Endothelial cell of umbilical vein (primary cell): ENCODE measurements around the gene ARL1. TPM values are rescaled to one million over a fixed set of nuclear protein-coding genes. Genes with fewer than 3 reads are reported as not detected.

ENCODE experiments used
- BruUV-seq: library from RNA; stranded (reverse); fragments of 400-500 nt; replicated peaks from 2 replicates; lab custom pipeline; 2021; lab: Mats Ljungman, UMichigan
- CTCF ChIA-PET: fragments of 300-600, 350-600 bp; sonication (Branson Sonifier 250); formaldehyde crosslinking; loops from one replicate; lab custom pipeline; 2021; ENCODE audit warnings: antibody characterized with exemption, inconsistent platforms; lab: Charles Lee
- POLR2A ChIA-PET: fragments of 300-600, 350-600 bp; sonication (Branson Sonifier 250); formaldehyde crosslinking; loops from one replicate; lab custom pipeline; 2021; ENCODE audit warnings: antibody characterized with exemption, inconsistent platforms; lab: Charles Lee
- DNase-seq: peaks from one replicate; pipeline ENCODE4 v3.0.0-alpha.2; 2011; ENCODE audit warnings: low read depth, low spot score
- FAIRE-seq: peaks from 2 replicates; lab custom pipeline; 2011; peaks lifted over from hg19 to GRCh38; lab: Jason Lieb, UNC
- H2AFZ ChIP-seq: 2 replicates; pipeline ENCODE4 v1.6.0; 2012; ENCODE audit warnings: low read depth, low read length, control low read depth, inconsistent platforms
- H3K27ac ChIP-seq: 2 replicates; pipeline ENCODE4 v1.5.1; 2011; ENCODE audit warnings: low read depth, mild to moderate bottlenecking, control low read depth, low read length, moderate library complexity; ENCODE audit not compliant: insufficient read depth
- H3K27me3 ChIP-seq, 2 experiments: 2 replicates each; pipeline versions ENCODE4 v1.6.0 to v1.6.1; 2011; ENCODE audit warnings: low read length in 2 of 2, mixed read lengths in 1 of 2; ENCODE audit not compliant: control insufficient read depth in 2 of 2, insufficient read depth in 2 of 2
- H3K36me3 ChIP-seq, 2 experiments: 2 replicates in 1 of 2; 3 replicates in 1 of 2; pipeline ENCODE4 v1.5.1; 2011; ENCODE audit warnings: low read length in 2 of 2, mild to moderate bottlenecking in 1 of 2, moderate library complexity in 1 of 2; ENCODE audit not compliant: control insufficient read depth in 2 of 2, insufficient read depth in 2 of 2; ENCODE audit errors: extremely low read depth in 1 of 2
- H3K4me1 ChIP-seq: 3 replicates; pipeline ENCODE4 v1.5.1; 2011; ENCODE audit warnings: mild to moderate bottlenecking, low read length; ENCODE audit not compliant: control insufficient read depth, insufficient read depth; ENCODE audit errors: extremely low read depth
- H3K4me2 ChIP-seq: 2 replicates; pipeline ENCODE4 v1.6.1; 2011; ENCODE audit warnings: low read length, control low read depth, mixed read lengths; ENCODE audit not compliant: insufficient read depth
- H3K4me3 ChIP-seq, 3 experiments: fragments of 200-600 bp in 1 of 3; sonication (generic), shearing (Covaris generic) in 1 of 3; replicated peaks in 1 of 3; 2 replicates each; pipeline ENCODE4 v1.5.1; 2011 to 2016; ENCODE audit warnings: control low read depth in 3 of 3, low read length in 3 of 3, mild to moderate bottlenecking in 2 of 3, inconsistent platforms in 1 of 3, low read depth in 1 of 3, moderate library complexity in 1 of 3; ENCODE audit not compliant: insufficient read depth in 1 of 3
- H3K79me2 ChIP-seq: 2 replicates; pipeline ENCODE4 v1.6.0; 2012; ENCODE audit warnings: low read length, inconsistent platforms; ENCODE audit not compliant: control insufficient read depth, insufficient read depth
- H3K9ac ChIP-seq: replicated peaks from 2 replicates; pipeline ENCODE3; 2011; ENCODE audit warnings: low read length, control low read depth; ENCODE audit not compliant: insufficient read depth; ENCODE audit errors: extremely low read depth
- H3K9me1 ChIP-seq: replicated peaks from 3 replicates; pipeline ENCODE4 v1.6.0; 2011; ENCODE audit warnings: mild to moderate bottlenecking, low read length; ENCODE audit not compliant: control insufficient read depth, insufficient read depth; ENCODE audit errors: extremely low read depth
- H3K9me3 ChIP-seq: replicated peaks from 2 replicates; pipeline ENCODE4 v1.5.1; 2012; ENCODE audit warnings: low read length, inconsistent platforms; ENCODE audit not compliant: control insufficient read depth, insufficient read depth
- H4K20me1 ChIP-seq: replicated peaks from 2 replicates; pipeline ENCODE3; 2011; ENCODE audit warnings: mild to moderate bottlenecking, low read length; ENCODE audit not compliant: control insufficient read depth, insufficient read depth; ENCODE audit errors: extremely low read depth
- CTCF ChIP-seq, 2 donors: IDR thresholded peaks; 1 replicate in 1 of 2; 2 replicates in 1 of 2; pipeline ENCODE4 v1.5.1; 2011; ENCODE audit warnings: low read length in 2 of 2, mild to moderate bottlenecking in 2 of 2, moderate library complexity in 2 of 2, control low read depth in 1 of 2, inconsistent platforms in 1 of 2, low read depth in 1 of 2; ENCODE audit not compliant: insufficient read depth in 1 of 2; ENCODE audit errors: extremely low read depth in 1 of 2
- EZH2 ChIP-seq: IDR thresholded peaks from 2 replicates; pipeline ENCODE4 v1.6.1; 2012; ENCODE audit warnings: borderline replicate concordance, low read depth, mild to moderate bottlenecking, moderate library complexity, low read length, inconsistent platforms; ENCODE audit not compliant: severe bottlenecking
- FOS ChIP-seq: IDR thresholded peaks from 2 replicates; pipeline ENCODE4 v1.6.1; 2011; ENCODE audit warnings: mild to moderate bottlenecking, low read length, moderate library complexity, borderline replicate concordance; ENCODE audit not compliant: insufficient read depth
- GATA2 ChIP-seq: IDR thresholded peaks from 2 replicates; pipeline ENCODE4 v1.7.0; 2011; ENCODE audit warnings: low read depth, mild to moderate bottlenecking, moderate library complexity, mixed read lengths, low read length; ENCODE audit not compliant: insufficient read length, insufficient read depth
- MYC ChIP-seq: IDR thresholded peaks from one replicate; pipeline ENCODE4 v1.6.1; 2011; ENCODE audit warnings: mild to moderate bottlenecking, low read depth, low read length
- POLR2A ChIP-seq: IDR thresholded peaks from 2 replicates; pipeline ENCODE4 v1.6.1; 2012; ENCODE audit warnings: low read depth, mild to moderate bottlenecking, control low read depth, low read length
- POLR2AphosphoS5 ChIP-seq: IDR thresholded peaks from 2 replicates; pipeline ENCODE4 v1.6.1; 2012; ENCODE audit warnings: low read depth, mild to moderate bottlenecking, control low read depth, low read length, moderate library complexity; ENCODE audit not compliant: insufficient read depth
- dilution Hi-C: fragments of 300-500 bp; cut with MboI; formaldehyde crosslinking; loops from one replicate; pipeline ENCODE4 v1.15.0; 2019; ENCODE audit warnings: low sequenced_read_pairs; ENCODE audit not compliant: extremely low pct_ligation_motif_present
- intact Hi-C: fragments of 100-400 bp; cut with micrococcal nuclease; formaldehyde crosslinking; loops from one replicate; pipeline ENCODE4 v1.10.0; 2022
- polyA plus RNA-seq, 4 experiments: library from polyadenylated mRNA; depleted of rRNA in 3 of 4; stranded (reverse) in 3 of 4; unstranded in 1 of 4; fragments of >200 nt; gene quantifications; 2 replicates each; pipeline versions ENCODE4 v1.2.1 to v1.2.3, GENCODE V29; 2011 to 2012; ENCODE audit warnings: missing spikeins in 1 of 4
- total RNA-seq: library from RNA; stranded (reverse); gene quantifications from 2 replicates; pipeline ENCODE4 v1.2.3, GENCODE V29; 2021

Gene ARL1
- total and polyA plus RNA-seq, 2 donors (not counting 3 experiments of a cell fraction or from before 2014, with no cell fraction given) = 30.4 to 76.5 TPM

- no peak for FAIRE-seq
Observed at GRCh38 chr12:101439236-101439635, 31.7 kb upstream of the ARL1 start.

More at GRCh38 chr12:101439236-101439635, 31.7 kb upstream of the ARL1 start:
- Histone ChIP-seq H3K4me1 (no peaks in the 10 kb centered on the region), H3K9ac (no peak overlapping the region), H3K9me1 (no peaks in the 10 kb centered on the region), H3K36me3 (no peaks in the 10 kb centered on the region), H4K20me1 (no peaks in the 10 kb centered on the region), H3K79me2 (no peaks in the 10 kb centered on the region), H2AFZ (no peak overlapping the region), H3K27ac (no peak overlapping the region), H3K9me3 (no peaks in the 10 kb centered on the region), H3K27me3 (no peaks in the 10 kb centered on the region), H3K4me2 (no peak overlapping the region), H3K4me3 (no peak overlapping the region)
- BruUV-seq = no TSS peak
- POLR2A ChIA-PET = no interaction called here
- dilution Hi-C loops = no loop called here
- DNase-seq = no peak
- intact Hi-C loops = no loop called here
- CTCF ChIA-PET = no interaction called here
- no peak for TF ChIP-seq FOS
- TF ChIP-seq MYC = no peak
- no peak for TF ChIP-seq POLR2AphosphoS5
- TF ChIP-seq CTCF (IDR thresholded peaks at IDR 0.05; ENCODE audit: extremely low read depth in 1 of 2, insufficient read depth in 1 of 2, low read depth in 1 of 2, low read length in 2 of 2) = no peak
- no peak for TF ChIP-seq EZH2
- no peak for TF ChIP-seq GATA2
- TF ChIP-seq POLR2A = no peak
